HEK293 (cell line): ENCODE data around the gene FBXL4.

Experiments
- GLIS2 ChIP-seq: fragments of 450-650 bp; formaldehyde crosslinking; IDR thresholded peaks from 2 replicates; pipeline ENCODE4 v1.5.1; 2016; ENCODE audit warnings: missing biosample characterization, missing genetic modification characterization
- TRIM28 ChIP-seq: IDR thresholded peaks from 2 replicates; pipeline ENCODE4 v1.6.1; 2011; ENCODE audit warnings: low read length, control low read depth, borderline replicate concordance
- ZBTB1 ChIP-seq: fragments of 450-650 bp; formaldehyde crosslinking; IDR thresholded peaks from 2 replicates; pipeline ENCODE4 v1.5.1; 2016; ENCODE audit warnings: missing biosample characterization, missing genetic modification characterization
- ZNF266 ChIP-seq: fragments of 450-650 bp; formaldehyde crosslinking; IDR thresholded peaks from 2 replicates; pipeline ENCODE4 v1.5.1; 2016; ENCODE audit warnings: missing biosample characterization, missing genetic modification characterization, low read depth
- ZNF311 ChIP-seq: fragments of 450-650 bp; formaldehyde crosslinking; IDR thresholded peaks from 2 replicates; pipeline ENCODE4 v1.5.1; 2017; ENCODE audit warnings: missing biosample characterization, missing genetic modification characterization, borderline replicate concordance
- ZNF747 ChIP-seq: fragments of 450-650 bp; formaldehyde crosslinking; IDR thresholded peaks from 2 replicates; pipeline ENCODE4 v1.5.1; 2016; ENCODE audit warnings: missing biosample characterization, missing genetic modification characterization
- TF ChIP-seq, protein P1 (sequence below): fragments of 450-650 bp; formaldehyde crosslinking; IDR thresholded peaks from 2 replicates; pipeline ENCODE4 v1.5.1; 2016; ENCODE audit warnings: missing biosample characterization, missing genetic modification characterization
- TF ChIP-seq, protein P2 (sequence below): fragments of 450-650 bp; formaldehyde crosslinking; IDR thresholded peaks from 2 replicates; pipeline ENCODE4 v1.5.1; 2016; ENCODE audit warnings: missing biosample characterization, missing genetic modification characterization
- TF ChIP-seq, protein P3 (sequence below): fragments of 450-650 bp; formaldehyde crosslinking; IDR thresholded peaks from 2 replicates; pipeline ENCODE4 v1.5.1; 2016; ENCODE audit warnings: missing biosample characterization, missing genetic modification characterization
- TF ChIP-seq, protein P4 (sequence below): fragments of 450-650 bp; formaldehyde crosslinking; IDR thresholded peaks from 2 replicates; pipeline ENCODE4 v1.5.1; 2016; ENCODE audit warnings: missing biosample characterization, missing genetic modification characterization
- TF ChIP-seq, protein P5 (sequence below): fragments of 450-650 bp; formaldehyde crosslinking; IDR thresholded peaks from 2 replicates; pipeline ENCODE4 v1.5.1; 2017; ENCODE audit warnings: missing biosample characterization, missing genetic modification characterization

DNA sequence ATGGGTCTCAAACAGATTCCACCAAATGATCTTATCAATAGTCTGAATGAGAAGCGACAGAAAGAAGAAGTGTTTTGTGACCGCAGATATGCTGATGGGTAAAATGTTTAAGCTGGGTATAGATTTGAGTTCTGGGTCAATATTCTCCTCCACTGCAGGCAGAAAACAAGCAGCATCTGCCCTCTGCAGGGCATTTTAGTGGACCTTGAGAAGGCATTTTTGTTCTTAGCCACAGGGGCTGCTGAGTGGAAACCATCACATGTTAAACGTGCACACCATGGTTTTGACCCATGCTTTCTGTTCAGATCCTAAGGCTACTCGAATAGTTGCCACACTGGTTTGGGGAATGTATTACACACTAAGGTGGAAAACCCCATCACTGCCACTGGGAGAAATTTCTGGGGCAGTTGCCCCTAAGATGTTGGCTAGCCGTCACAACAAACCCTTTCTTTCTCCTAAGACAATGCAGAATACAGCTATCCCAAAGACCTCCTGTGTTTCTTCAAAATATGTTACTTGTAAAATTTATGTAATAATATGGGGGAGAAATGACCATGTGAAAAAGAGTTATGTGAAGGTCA, 107.9 kb downstream of the FBXL4 start:
- TF ChIP-seq, protein P1, sequence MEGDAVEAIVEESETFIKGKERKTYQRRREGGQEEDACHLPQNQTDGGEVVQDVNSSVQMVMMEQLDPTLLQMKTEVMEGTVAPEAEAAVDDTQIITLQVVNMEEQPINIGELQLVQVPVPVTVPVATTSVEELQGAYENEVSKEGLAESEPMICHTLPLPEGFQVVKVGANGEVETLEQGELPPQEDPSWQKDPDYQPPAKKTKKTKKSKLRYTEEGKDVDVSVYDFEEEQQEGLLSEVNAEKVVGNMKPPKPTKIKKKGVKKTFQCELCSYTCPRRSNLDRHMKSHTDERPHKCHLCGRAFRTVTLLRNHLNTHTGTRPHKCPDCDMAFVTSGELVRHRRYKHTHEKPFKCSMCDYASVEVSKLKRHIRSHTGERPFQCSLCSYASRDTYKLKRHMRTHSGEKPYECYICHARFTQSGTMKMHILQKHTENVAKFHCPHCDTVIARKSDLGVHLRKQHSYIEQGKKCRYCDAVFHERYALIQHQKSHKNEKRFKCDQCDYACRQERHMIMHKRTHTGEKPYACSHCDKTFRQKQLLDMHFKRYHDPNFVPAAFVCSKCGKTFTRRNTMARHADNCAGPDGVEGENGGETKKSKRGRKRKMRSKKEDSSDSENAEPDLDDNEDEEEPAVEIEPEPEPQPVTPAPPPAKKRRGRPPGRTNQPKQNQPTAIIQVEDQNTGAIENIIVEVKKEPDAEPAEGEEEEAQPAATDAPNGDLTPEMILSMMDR (tag by site-specific recombination), result peak; percentile 45
- TF ChIP-seq, protein P2, sequence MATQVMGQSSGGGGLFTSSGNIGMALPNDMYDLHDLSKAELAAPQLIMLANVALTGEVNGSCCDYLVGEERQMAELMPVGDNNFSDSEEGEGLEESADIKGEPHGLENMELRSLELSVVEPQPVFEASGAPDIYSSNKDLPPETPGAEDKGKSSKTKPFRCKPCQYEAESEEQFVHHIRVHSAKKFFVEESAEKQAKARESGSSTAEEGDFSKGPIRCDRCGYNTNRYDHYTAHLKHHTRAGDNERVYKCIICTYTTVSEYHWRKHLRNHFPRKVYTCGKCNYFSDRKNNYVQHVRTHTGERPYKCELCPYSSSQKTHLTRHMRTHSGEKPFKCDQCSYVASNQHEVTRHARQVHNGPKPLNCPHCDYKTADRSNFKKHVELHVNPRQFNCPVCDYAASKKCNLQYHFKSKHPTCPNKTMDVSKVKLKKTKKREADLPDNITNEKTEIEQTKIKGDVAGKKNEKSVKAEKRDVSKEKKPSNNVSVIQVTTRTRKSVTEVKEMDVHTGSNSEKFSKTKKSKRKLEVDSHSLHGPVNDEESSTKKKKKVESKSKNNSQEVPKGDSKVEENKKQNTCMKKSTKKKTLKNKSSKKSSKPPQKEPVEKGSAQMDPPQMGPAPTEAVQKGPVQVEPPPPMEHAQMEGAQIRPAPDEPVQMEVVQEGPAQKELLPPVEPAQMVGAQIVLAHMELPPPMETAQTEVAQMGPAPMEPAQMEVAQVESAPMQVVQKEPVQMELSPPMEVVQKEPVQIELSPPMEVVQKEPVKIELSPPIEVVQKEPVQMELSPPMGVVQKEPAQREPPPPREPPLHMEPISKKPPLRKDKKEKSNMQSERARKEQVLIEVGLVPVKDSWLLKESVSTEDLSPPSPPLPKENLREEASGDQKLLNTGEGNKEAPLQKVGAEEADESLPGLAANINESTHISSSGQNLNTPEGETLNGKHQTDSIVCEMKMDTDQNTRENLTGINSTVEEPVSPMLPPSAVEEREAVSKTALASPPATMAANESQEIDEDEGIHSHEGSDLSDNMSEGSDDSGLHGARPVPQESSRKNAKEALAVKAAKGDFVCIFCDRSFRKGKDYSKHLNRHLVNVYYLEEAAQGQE, result no peak
- TF ChIP-seq ZNF311 (tag by site-specific recombination) (no peak), GLIS2 (tag by site-specific recombination) (no peak), ZNF747 (tag by site-specific recombination) (no peak), ZNF266 (tag by site-specific recombination) (no peak), TRIM28 (0 out of 2 replicates have a peak, but pooled peaks have one; percentile 33), ZBTB1 (tag by site-specific recombination) (no peak)
- TF ChIP-seq, protein P3, sequence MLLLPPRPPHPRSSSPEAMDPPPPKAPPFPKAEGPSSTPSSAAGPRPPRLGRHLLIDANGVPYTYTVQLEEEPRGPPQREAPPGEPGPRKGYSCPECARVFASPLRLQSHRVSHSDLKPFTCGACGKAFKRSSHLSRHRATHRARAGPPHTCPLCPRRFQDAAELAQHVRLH (tag by site-specific recombination), result no peak
- TF ChIP-seq, protein P4, sequence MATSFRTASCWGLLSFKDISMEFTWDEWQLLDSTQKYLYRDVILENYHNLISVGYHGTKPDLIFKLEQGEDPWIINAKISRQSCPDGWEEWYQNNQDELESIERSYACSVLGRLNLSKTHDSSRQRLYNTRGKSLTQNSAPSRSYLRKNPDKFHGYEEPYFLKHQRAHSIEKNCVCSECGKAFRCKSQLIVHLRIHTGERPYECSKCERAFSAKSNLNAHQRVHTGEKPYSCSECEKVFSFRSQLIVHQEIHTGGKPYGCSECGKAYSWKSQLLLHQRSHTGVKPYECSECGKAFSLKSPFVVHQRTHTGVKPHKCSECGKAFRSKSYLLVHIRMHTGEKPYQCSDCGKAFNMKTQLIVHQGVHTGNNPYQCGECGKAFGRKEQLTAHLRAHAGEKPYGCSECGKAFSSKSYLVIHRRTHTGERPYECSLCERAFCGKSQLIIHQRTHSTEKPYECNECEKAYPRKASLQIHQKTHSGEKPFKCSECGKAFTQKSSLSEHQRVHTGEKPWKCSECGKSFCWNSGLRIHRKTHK, result no peak
- TF ChIP-seq, protein P5, sequence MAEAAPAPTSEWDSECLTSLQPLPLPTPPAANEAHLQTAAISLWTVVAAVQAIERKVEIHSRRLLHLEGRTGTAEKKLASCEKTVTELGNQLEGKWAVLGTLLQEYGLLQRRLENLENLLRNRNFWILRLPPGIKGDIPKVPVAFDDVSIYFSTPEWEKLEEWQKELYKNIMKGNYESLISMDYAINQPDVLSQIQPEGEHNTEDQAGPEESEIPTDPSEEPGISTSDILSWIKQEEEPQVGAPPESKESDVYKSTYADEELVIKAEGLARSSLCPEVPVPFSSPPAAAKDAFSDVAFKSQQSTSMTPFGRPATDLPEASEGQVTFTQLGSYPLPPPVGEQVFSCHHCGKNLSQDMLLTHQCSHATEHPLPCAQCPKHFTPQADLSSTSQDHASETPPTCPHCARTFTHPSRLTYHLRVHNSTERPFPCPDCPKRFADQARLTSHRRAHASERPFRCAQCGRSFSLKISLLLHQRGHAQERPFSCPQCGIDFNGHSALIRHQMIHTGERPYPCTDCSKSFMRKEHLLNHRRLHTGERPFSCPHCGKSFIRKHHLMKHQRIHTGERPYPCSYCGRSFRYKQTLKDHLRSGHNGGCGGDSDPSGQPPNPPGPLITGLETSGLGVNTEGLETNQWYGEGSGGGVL (tag by site-specific recombination), result no peak
